Endometrial microvascular endothelial cells (primary cell): ENCODE measurements around the gene OR9A4. TPM values are rescaled to one million over a fixed set of nuclear protein-coding genes. Genes with fewer than 3 reads are reported as not detected.

ENCODE experiments used
- in situ Hi-C: cut with HindIII; loops from 2 replicates; pipeline ENCODE4 v1.10.0; 2017; ENCODE audit warnings: low sequenced_read_pairs, low pct_unique_long_range_greater_than_20kb; ENCODE audit errors: inconsistent ontology term
- total RNA-seq: library from RNA; depleted of rRNA; stranded (reverse); fragments of >200 nt; gene quantifications from one replicate; pipeline ENCODE4 v1.2.3, GENCODE V29; 2015; ENCODE audit errors: inconsistent ontology term

Gene OR9A4
- total RNA-seq, 1 donor from 2014 or later: not detected

DNA sequence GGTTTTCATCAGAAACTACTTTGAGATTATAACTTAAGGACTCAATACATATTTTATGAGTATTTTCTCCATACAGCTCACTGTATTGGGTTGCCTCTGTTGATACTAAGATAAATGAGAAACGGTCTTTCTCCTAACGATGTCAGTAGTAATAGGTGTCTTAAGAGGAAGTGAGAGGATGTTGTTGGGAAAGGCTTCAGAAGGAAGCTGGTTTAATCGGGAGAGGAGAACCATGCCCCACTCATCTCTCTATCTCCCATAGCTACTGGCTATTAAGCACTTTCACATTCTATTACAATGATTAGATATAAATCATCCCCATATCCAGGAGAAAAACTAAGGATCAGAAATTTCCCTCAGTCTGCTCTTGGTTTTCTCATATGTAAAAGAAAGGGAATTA lies 28.6 kb downstream of the OR9A4 start:
- in situ Hi-C loops: no loop called here

DNA sequence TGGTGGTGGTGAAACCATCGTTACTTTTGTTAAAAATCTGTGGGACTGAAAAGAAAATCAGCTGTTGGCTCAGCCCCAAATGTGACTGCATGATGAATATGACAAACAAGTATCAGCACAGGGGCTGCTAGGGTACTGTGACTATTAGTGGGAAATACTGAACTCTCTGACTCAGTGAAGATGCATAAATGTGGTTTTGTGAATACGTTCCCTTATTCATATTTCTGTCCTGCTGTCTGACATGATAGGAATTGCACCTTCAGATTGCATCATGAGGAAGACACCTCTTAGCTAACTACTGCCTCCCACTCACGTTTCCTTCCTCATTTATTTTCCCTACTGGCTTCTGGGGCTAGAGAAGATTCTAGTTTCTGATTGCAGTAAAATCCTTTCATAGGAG lies 29.2 kb downstream of the OR9A4 start:
- in situ Hi-C loops: no loop called here

DNA sequence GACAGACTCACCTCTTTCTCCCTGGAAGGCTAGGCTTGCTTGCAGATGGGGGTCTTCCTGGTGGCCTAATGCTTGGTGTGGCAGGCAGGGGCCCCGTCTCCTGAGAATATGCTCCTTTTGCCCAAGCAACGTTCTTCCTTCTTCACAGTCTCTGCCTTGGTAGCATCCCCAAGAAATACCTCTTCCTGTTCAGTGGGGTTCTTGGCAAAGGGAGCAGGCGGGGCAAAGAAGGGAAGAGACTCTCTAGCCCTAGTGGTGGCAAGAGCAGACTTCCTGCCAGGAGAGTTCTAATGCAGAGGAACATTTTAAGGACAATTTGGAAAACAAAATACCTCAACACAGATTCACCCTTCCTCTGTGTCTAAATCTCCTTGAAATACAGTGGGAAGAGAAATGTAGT lies 30.6 kb downstream of the OR9A4 start, which contains the start of gene CLEC5A:
Gene CLEC5A, minus strand, starts transcription at position 179 of the 400 bp plus-strand sequence. CDS start 682 bp downstream, outside the sequence.
- in situ Hi-C loops: no loop called here

DNA sequence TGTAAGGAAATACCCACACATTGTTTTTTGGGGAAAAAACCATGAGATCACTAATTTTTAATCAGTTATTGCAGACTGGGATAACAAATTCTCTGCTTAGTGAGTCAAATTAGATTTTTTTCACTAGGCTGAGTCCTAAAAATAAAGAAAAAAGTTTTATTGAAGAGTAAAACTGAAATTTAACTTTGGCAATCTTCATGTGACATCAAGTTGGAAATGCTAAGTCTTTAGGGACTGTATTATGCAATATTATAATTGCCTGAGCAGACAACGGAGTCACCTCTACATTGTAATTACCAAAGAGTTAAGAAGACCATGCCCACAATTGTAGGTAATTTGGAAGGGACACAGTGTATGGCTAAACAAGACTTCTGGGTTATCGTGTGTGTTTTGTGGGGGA lies 32.8 kb downstream of the OR9A4 start:
- in situ Hi-C loops: no loop called here

DNA sequence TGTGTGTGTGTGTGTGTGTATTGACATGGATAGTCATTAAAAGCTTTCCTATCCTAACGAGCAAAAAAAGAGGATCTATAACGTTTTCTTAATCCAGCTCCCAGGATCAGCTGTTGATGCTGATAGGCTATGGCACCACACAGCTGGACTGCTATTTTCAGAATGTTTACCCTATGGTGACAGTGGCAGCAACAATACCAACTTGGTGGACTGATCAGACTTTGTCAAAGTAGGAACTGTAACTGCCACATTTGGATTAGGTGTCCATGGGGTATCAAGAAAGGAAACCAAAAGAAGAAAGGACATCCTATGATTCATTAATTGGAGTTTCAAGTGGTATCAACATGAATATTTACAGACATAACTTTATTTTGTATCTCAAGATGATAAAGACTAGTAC lies 33.3 kb downstream of the OR9A4 start:
- in situ Hi-C loops: no loop called here

DNA sequence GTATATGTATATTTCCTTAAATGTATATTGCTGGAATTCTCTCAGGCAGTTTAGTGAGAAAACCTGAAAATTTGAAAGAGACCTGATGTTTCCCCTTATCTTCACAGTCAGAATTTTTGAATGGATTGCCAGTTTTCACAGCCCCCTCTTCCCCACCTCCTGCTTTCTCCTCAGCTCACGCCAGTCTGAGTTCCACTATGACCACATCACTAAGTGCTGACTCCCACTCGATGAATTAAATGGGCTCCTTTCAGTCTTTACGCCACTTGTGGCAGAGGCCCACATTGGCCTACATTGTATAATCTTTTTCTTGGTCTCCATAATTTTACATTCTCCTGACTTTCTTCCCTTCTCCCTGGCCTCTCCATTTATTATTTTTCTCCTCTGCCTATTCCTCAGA lies 33.7 kb downstream of the OR9A4 start:
- in situ Hi-C loops: no loop called here

DNA sequence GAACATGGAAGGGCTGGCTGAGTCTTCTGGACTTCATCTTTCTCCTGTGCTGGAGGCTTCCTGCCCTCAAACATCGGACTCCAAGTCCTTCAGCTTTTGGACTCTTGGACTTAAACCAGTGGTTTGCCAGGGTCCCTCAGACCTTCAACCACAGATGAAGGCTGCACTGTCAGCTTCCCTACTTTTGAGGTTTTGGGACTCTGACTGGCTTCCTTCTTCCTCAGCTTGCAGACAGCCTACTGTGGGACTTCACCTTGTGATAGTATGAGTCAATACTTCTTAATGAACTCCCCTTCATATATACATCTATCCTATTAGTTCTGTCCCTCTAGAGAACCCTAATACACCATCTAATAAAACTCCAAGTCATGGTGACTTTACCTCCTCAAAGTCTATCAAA lies 34.6 kb downstream of the OR9A4 start:
- in situ Hi-C loops: no loop called here

DNA sequence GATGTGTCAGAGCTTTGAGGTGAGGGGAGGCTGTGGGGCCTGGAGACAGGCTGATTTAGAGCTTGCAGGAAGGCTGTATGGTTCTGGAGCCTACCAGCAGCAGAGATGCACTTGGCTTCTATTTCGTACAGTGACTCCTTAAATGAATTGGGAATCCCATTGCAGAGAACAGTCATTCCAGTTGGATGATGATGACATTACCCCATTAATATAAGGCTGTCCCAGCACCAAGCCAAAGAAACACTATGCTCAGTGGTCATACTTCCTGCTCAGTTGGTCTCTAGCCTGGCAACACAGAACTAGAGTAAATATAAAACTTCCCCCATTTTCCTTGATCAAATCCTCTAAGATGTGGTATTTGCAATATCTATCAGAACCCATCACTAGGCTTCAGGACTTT lies 36.3 kb downstream of the OR9A4 start:
- in situ Hi-C loops: no loop called here

DNA sequence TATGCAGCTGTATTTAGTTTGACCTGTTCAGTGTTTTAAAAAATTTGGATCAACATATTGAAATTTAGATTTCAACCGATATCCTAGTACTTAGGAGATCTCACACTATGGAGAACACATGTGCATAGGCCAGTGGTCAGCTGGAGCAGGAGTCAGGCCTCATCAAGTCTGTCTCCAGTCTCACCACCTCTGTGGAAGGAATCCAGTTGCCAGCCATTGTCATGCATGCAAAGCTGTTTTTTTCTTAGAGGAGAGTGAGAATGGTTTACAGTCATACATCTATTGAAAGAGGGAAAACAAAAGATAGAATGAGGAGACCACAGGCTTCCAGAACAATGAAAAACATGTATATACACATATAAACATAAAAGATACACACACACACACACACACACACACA lies 38.1 kb downstream of the OR9A4 start:
- in situ Hi-C loops: no loop called here

DNA sequence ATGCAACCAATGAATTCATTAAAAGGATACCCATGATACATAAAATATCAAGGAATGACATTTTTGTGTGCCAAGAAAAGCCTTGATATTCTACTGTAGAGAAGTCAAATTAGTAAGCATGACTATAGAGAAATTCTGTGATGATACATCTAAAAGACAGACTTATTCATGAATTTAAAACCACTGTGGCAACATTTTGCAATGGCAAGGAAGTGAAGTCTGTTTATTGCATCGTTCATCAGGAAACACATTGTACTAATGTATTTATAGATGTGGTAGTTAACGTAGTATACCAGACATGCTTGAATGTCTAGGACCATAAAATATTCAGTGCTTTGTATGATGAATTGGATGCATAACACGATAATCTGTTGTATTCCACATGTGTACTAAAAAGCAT lies 39.9 kb downstream of the OR9A4 start:
- in situ Hi-C loops: no loop called here

DNA sequence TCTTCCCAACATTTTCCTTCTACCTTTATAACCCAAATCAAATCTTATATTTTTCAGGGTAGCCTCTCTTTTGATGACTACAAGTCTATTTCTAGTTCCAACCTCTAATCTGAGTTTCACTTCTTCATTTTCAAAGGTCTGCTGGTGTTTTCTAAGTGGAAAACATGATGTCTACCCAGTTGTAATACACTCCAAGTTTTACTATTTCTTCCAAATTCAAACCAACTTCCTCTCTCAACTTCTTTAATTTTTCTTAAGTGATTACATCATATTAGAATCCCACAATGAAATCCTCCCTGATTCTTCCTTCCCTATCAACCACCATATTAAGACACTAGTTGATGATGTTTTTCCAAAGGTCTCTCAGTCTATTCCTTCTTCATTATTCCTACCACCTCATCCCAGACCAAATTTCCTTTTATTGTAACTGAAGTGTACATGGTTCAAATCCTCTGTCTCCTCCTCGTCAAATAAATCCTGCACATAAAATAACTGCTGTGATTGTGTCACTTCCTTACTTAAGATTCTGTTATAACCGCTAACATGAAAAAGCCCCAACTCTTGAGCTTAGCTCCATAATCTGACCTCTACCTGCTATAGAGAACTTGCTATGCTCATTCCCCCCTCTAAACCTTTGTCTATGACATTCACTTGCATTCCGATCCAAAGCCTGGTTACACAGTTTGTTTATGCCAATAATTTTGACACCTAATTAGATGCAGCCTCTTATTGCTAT lies 44.7 kb downstream of the OR9A4 start:
- in situ Hi-C loops: no loop called here

Other genes starting within 250 kb of the OR9A4 start
- gene DENND11, start 214.2 kb upstream of the OR9A4 start, total RNA-seq: 13.8 TPM
- not detected for gene WEE2, start 208.0 kb upstream of the OR9A4 start, total RNA-seq
- 305 TPM for gene SSBP1, start 178.0 kb upstream of the OR9A4 start, total RNA-seq
- gene TAS2R3, start 152.3 kb upstream of the OR9A4 start, total RNA-seq: not detected
- not detected for gene TAS2R4, start 139.7 kb upstream of the OR9A4 start, total RNA-seq
- gene TAS2R5, start 126.2 kb upstream of the OR9A4 start, total RNA-seq: 0.28 TPM
- gene PRSS37, start 74.9 kb upstream of the OR9A4 start, total RNA-seq: not detected
- not detected for gene CLEC5A, start 30.6 kb downstream of the OR9A4 start, total RNA-seq
- not detected for gene TAS2R38, start 57.4 kb downstream of the OR9A4 start, total RNA-seq
- not detected for gene MGAM, start 79.5 kb downstream of the OR9A4 start, total RNA-seq
- gene MGAM2, start 195.3 kb downstream of the OR9A4 start, total RNA-seq: not detected